NCI-H1092 treated with DMSO at 0.1 percent for 48 hours (cell line): ENCODE results near the gene HJURP.
A peak's percentile ranks its signal among the peaks of the same experiment; 100 is the strongest.

Source experiments
- DNase-seq: peaks from one replicate; lab custom pipeline; 2025; lab: John Stamatoyannopoulos, UW

The HJURP gene

GRCh38 chr2:233849607-233850271 lies 4.6 kb downstream of the HJURP start:
- DNase-seq = no peak

DNA sequence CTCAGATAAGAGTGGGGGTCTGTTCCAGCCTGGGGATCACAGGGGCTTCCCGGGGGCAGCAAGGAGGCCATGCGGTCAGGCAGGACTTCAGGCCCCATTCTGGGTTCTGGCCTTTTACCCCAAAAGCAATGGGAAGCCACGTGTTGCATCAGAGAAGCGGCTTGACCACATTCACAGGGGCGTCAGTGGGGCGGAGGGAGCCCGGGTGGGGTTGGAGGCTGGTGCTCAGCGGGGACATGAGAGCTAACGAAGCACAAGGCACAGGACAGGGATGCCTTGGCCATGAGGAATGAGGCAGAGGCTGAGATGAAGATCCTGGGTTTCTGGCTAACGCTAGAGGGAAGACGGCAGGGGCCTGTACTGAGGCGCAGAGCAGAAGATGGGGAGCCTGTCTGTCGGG lies 6.1 kb downstream of the HJURP start:
- DNase-seq = no peak

GRCh38 chr2:233847248-233847898 lies 7.0 kb downstream of the HJURP start:
- DNase-seq = no peak

DNA sequence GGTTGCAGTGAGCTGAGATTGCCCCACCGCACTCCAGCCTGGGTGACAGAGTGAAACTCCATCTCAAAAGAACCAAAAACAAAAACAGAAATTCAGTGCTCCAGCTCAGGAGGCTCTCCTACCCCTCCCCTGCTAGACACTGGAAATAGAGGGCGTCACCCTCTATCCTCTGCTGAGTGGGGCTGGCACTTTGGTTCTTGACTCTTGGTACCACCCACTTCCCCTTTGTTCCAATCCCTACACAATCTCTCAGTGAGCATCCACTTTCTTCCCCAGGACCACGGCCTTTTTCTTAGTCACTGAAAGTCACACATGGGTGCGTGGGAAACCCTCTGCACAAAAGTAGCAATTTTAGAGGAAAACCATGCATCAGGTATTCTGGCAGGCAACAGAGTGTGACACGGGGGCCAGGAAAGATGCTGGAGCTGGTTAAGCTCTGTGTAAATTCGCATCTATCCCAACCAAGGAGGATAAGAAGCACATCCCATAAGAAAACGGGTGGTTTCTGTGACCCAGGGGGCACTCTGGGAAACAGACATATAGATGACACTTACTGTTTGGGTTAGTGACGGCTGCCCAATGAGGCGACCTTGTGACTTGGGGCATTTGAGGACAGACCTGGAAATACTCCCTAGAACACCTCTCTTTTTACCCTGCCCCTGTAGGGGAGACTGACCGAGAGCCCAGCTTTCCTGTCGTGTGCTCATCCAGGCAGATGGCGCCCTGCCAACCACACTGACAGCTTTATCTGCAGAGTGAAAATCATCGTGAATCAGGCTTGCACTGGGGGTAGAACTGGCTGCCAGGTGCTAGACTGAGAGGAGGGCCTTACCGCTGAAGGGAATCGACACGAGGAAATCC lies 7.7 kb downstream of the HJURP start:
- DNase-seq = no peak

DNA sequence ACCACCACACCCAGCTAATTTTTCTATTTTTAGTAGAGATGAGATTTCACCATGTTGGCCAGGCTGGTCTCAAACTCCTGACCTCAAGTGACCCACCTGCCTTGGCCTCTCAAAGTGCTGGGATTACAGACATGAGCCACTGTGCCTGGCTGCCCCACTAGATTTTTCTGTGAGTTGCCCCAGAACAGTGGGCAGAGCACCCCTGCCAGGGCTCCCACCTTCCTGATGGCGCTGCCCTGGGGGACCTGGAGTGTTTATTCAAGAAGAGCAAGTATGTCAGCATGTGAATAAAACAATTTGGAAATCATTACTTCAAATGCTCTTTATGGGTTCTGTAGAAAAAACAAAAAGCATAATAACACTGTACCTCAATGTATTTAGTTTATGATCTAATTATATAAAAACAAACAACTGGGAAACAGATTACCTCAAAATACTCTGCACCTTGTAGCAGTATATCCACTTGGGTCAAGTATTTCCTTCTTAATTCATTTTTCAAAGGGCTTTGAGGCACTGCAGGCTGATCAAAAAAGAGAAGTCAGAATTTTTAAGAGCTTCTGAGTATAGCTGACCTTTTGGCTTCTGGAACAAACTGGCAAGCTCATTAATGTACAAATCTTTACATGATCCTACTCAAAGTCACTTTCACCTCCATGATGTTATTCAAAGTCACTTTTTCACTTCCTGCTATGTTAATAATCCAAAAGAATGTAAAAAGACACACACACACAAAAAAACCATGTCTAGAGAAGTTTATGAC lies 8.9 kb downstream of the HJURP start:
- DNase-seq = no peak

DNA sequence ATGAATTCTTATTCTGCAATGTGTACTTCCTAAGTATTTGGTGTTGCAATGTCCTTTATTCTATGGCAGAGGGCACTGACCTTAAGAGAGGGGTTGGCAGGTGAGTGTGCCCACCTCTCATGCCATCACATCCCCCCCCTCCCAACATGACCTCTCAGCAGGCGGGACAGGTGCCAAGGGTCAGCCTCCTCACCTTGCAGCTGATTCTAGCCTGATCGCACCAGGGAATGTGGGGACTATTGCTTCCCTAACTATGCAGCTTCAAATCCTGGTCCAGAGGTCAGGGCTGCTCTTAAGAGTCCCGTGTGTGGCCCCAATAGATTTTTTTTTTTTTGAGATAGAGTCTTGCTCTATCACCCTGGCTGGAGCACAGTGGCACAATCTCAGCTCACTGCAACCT lies 9.5 kb downstream of the HJURP start:
- DNase-seq = no peak

DNA sequence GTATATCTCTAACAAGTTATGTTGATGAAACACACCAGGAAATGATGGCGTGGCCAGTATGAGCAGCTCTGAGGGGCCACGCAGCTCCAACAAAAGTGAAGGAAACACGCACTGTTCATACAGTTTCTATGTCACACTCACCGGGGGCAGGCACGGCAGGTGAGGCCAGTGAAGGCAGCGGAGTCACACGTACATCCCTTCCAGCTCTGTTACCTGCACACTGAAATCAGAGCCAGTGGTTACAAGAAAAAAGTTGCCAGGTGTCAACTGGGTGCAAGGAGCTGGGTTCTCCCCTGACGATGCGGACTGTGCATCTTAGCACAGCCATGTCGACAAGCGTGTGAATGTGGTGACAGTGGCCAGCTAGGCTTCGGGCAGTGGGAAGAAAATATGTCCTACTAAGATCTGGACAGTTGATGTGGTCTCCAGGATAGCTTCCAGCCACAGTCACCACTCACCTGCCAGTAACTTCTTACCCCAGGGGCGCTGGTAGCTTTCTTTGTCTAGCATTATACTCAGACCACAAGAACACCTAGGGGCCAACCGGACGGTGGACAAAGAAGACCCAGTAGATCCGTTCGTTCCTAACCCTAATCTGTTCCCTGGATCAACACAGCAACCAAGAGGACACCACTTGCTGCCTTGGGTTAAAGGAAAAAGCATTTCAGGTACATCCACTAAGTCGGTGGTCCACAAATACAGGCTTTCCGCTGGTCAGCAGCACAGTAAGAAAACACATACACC lies 10.1 kb downstream of the HJURP start:
- no peak for DNase-seq

GRCh38 chr2:233841183-233841582 lies 13.2 kb downstream of the HJURP start:
- no peak for DNase-seq

DNA sequence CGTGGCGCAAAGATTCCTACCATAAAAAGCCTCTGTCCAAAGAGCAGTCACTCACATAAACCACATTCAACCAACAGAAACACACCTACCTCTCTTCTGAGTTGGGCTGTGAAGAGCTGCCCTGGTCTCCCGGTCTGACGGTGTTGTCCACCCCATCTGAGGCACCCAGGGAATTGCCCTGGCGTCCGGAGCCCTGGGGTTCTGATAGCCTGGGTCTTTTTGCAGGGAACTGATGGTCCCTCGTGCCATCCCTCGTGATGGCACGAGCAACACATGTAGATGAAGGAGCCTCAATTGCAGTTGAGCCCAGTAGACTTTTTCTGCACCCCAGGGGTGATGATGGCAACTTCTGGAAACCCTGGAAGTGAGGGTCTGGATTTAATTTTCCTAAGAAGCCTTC lies 13.8 kb downstream of the HJURP start:
- DNase-seq = no peak

- DNase-seq = no peak
Measured at GRCh38 chr2:233839447-233839820, 14.9 kb downstream of the HJURP start.

- DNase-seq = no peak
Measured at GRCh38 chr2:233838726-233839446, 15.4 kb downstream of the HJURP start.

GRCh38 chr2:233838251-233838650 lies 16.1 kb downstream of the HJURP start:
- DNase-seq = no peak

DNA sequence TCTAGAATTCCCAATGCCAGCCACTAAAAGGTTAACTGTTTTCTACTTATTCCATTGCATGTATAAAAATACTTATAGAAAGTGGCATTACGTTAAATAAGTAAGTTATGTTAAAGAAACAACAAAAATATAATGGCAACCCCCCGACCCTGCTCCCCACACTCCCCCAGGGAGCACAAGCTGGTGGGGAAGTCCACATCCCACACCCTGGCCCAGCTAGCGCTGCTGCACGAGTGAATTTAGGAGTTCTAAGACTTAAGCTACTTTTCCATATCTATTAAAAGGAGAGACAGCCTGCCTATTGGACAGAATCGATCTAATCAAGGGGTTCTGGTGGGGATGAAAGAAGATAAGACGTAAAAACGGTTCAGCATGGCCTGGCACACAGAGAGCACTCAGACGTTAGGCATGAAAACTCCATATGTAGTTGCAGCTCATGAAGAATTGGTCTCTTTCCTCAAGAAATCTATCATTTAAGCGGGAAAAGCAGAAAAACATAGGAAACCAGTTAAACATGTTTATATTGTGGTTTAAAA lies 16.6 kb downstream of the HJURP start:
- no peak for DNase-seq

GRCh38 chr2:233836359-233836758 lies 18.0 kb downstream of the HJURP start:
- no peak for DNase-seq

DNA sequence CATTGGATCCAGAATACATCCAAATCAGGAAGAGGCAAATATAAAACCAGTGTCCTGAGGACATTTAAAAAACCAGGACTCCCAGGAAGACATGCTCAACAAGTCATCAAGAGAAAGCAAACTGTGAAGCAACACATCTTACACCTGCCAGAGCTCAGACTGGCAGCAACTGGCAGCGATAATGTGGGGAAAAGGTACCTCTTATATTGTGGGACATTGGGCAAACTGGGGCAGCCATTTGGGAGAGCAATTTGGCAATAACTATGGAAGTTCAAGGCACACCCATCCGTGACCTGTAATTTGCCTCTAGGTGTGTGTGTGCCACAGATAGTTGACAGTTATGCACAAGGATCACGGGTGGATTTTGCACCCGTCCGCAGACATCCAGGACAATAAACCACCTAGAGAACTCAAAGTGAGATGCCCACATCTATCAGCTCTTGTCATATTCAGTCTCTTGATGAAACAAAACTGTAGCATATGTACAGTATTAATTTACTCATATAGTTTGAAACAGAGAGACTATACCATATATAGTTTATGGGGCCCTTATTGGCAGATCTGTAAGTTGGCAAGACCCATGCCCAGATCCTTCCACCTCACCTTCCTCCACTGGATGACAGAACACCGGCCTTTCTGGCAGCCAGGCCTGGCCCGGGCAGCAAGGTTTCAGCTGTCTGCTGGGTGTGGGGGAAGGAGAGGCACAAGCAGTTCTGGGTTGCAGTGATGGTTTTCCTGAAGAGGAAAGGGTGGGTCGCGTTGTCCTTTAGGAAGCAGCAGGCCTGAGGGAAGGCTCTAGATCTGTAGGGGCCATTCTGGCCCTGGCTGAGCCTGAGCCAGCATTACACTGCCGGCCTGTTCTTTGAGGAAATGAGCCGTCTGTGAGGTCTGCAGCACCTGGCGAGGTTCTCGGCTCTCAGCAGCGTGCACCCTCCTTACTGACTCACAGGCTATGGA lies 18.8 kb downstream of the HJURP start:
- DNase-seq = no peak

- DNase-seq = no peak
Measured at GRCh38 chr2:233833345-233833744, 21.0 kb downstream of the HJURP start.

DNA sequence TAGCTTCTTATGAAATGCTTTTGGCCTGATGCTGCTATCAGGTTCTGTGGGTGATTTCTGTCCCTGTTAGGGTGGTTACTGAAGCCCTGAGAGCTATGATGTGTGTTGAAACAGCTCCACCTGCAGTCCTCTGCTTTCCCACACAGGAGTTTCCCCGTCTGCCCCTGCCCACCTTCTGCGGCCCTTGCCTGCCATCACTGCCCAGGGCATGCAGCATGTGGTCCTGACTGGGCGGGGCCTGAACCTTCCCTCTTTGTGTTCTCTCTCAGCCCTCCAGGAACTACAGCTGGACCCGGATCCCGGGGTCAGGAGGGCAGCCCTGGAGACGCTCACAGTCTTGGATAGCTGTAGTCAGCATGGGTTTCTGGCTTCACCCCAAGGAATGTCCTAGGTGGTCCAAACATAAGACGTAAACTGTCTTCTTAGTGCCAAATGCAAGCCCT lies 21.4 kb downstream of the HJURP start:
- peak; percentile 46 for DNase-seq

- no peak for DNase-seq
Measured at GRCh38 chr2:233832414-233832813, 21.9 kb downstream of the HJURP start.

- DNase-seq = no peak
Measured at GRCh38 chr2:233831861-233832260, 22.5 kb downstream of the HJURP start.
